B cell (primary cell): Measurements from ENCODE around the gene ZNF641. TPM values are rescaled to one million over a fixed set of nuclear protein-coding genes. Genes with fewer than 3 reads are reported as not detected.

ENCODE experiments used
- ATAC-seq: fragments of 200-7000 bp; cut with Tn5 transposase; one replicate; pipeline ENCODE4 v1.10.0; 2021; ENCODE audit warnings: low read depth, mild to moderate bottlenecking, moderate number of reproducible peaks, moderate library complexity
- CTCF ChIA-PET: fragments of 350-600 bp; sonication (Branson Sonifier 250); formaldehyde crosslinking; loops from one replicate; lab custom pipeline; 2021; ENCODE audit warnings: antibody characterized with exemption, inconsistent platforms; lab: Charles Lee
- POLR2A ChIA-PET: fragments of 350-600 bp; sonication (Branson Sonifier 250); formaldehyde crosslinking; loops from one replicate; lab custom pipeline; 2021; ENCODE audit warnings: antibody characterized with exemption; lab: Charles Lee
- DNase-seq: peaks from one replicate; pipeline ENCODE4 v3.0.0; 2013
- H2AFZ ChIP-seq: 2 replicates; pipeline ENCODE4 v1.6.1; 2012; ENCODE audit warnings: mild to moderate bottlenecking, low read depth, low read length; ENCODE audit not compliant: insufficient read depth, poor library complexity, severe bottlenecking
- H3K27ac ChIP-seq, 2 donors: 1 replicate in 1 of 2; 2 replicates in 1 of 2; pipeline ENCODE4 v1.5.1; 2012 to 2013; ENCODE audit warnings: low read length in 2 of 2, mild to moderate bottlenecking in 2 of 2, moderate library complexity in 1 of 2
- H3K27me3 ChIP-seq, 4 experiments: fragments of 200-600 bp in 1 of 4; sonication (generic) in 1 of 4; replicated peaks in 1 of 4; 1 replicate in 2 of 4; 2 replicates in 2 of 4; pipeline versions ENCODE4 v1.6.1 to v1.7.0; 2013 to 2016; ENCODE audit warnings: low read length in 3 of 4, mild to moderate bottlenecking in 2 of 4, mixed read lengths in 1 of 4, moderate library complexity in 1 of 4; ENCODE audit not compliant: insufficient read depth in 4 of 4, control insufficient read depth in 3 of 4; ENCODE audit errors: control extremely low read depth in 1 of 4
- H3K36me3 ChIP-seq, 2 experiments: replicated peaks in 1 of 2; 1 replicate in 1 of 2; 2 replicates in 1 of 2; pipeline versions ENCODE4 v1.6.1 to v1.7.1; 2013; ENCODE audit warnings: low read length in 1 of 2; ENCODE audit not compliant: insufficient read depth in 2 of 2, control insufficient read depth in 1 of 2; ENCODE audit errors: control extremely low read depth in 1 of 2, extremely low read depth in 1 of 2
- H3K4me1 ChIP-seq, 2 donors: fragments of 200-600 bp in 1 of 2; sonication (generic) in 1 of 2; 1 replicate in 1 of 2; 2 replicates in 1 of 2; pipeline versions ENCODE4 v1.5.1 to v1.6.1; 2013 to 2017; ENCODE audit warnings: low read length in 2 of 2; ENCODE audit not compliant: control insufficient read depth in 2 of 2, insufficient read depth in 2 of 2
- H3K4me2 ChIP-seq: replicated peaks from 2 replicates; pipeline ENCODE3; 2012; ENCODE audit warnings: mild to moderate bottlenecking, low read depth, low read length; ENCODE audit not compliant: poor library complexity, severe bottlenecking
- H3K4me3 ChIP-seq, 5 experiments: fragments of 200-600 bp in 1 of 5; sonication (generic) in 1 of 5; 1 replicate in 3 of 5; 2 replicates in 2 of 5; pipeline versions ENCODE4 v1.5.1 to v1.7.0; 2011 to 2016; ENCODE audit warnings: low read length in 4 of 5, mild to moderate bottlenecking in 4 of 5, low read depth in 2 of 5, control low read depth in 1 of 5, moderate library complexity in 1 of 5; ENCODE audit not compliant: insufficient read depth in 1 of 5; ENCODE audit errors: control extremely low read depth in 1 of 5, extremely low read depth in 1 of 5
- H3K79me2 ChIP-seq: fragments of 200-600 bp; sonication (generic); one replicate; pipeline ENCODE4 v1.6.0; 2016; ENCODE audit warnings: low read length; ENCODE audit not compliant: control insufficient read depth, insufficient read depth
- H3K9ac ChIP-seq: fragments of 200-600 bp; sonication (generic); 2 replicates; pipeline ENCODE4 v1.6.1; 2017; ENCODE audit warnings: mild to moderate bottlenecking, low read length, moderate library complexity
- H3K9me3 ChIP-seq, 3 donors: one replicate each; pipeline versions ENCODE4 v1.6.1 to v1.7.1; 2013; ENCODE audit warnings: low read length in 2 of 3; ENCODE audit not compliant: control insufficient read depth in 2 of 3, insufficient read depth in 1 of 3; ENCODE audit errors: control extremely low read depth in 1 of 3
- H4K20me1 ChIP-seq: 2 replicates; pipeline ENCODE4 v1.6.0; 2012; ENCODE audit warnings: mild to moderate bottlenecking, low read length; ENCODE audit not compliant: insufficient read depth, control insufficient read depth, poor library complexity, severe bottlenecking
- H3K27ac Mint-ChIP-seq: one replicate; pipeline ENCODE4 v1.8.0; 2021; ENCODE audit warnings: mixed read lengths
- H3K27me3 Mint-ChIP-seq: one replicate; pipeline ENCODE4 v1.8.0; 2021; ENCODE audit warnings: mixed read lengths
- H3K4me1 Mint-ChIP-seq: one replicate; pipeline ENCODE4 v1.8.0; 2021; ENCODE audit warnings: mixed read lengths
- H3K4me3 Mint-ChIP-seq: one replicate; pipeline ENCODE4 v1.8.0; 2021; ENCODE audit warnings: mixed read lengths
- H3K9me3 Mint-ChIP-seq: one replicate; pipeline ENCODE4 v1.8.0; 2022; ENCODE audit warnings: mixed read lengths; ENCODE audit not compliant: insufficient read depth
- CTCF ChIP-seq: fragments of 200-600 bp; IDR thresholded peaks from one replicate; pipeline ENCODE4 v1.8.0; 2022; ENCODE audit warnings: antibody characterized with exemption, mild to moderate bottlenecking
- EZH2 ChIP-seq: IDR thresholded peaks from 2 replicates; pipeline ENCODE4 v1.6.1; 2012; ENCODE audit warnings: borderline replicate concordance, low read depth, mild to moderate bottlenecking, moderate library complexity, low read length; ENCODE audit not compliant: insufficient read depth, poor library complexity, severe bottlenecking
- WGBS: methylation state at CpG from one replicate; pipeline ENCODE4 v1.1.5; 2013; ENCODE audit warnings: missing lambda C conversion rate; ENCODE audit not compliant: insufficient coverage; 5-methylcytosine and 5-hydroxymethylcytosine counted together
- intact Hi-C: fragments of 100-400 bp; cut with micrococcal nuclease; formaldehyde crosslinking; loops from one replicate; pipeline ENCODE4 v1.10.0; 2022
- polyA plus RNA-seq: library from polyadenylated mRNA; depleted of rRNA; stranded (reverse); fragments of >200 nt; gene quantifications from 2 replicates; pipeline ENCODE4 v1.2.3, GENCODE V29; 2012
- total RNA-seq, 2 donors: library from RNA; stranded (reverse); fragments of 120-200 nt in 1 of 2; gene quantifications; 1 replicate in 1 of 2; 2 replicates in 1 of 2; pipeline versions ENCODE4 v1.2.3 to v1.2.4, GENCODE V29; 2013 to 2022

The ZNF641 gene
- total and polyA plus RNA-seq, 2 donors (not counting 1 experiment from before 2014, with no cell fraction given), result 10.3 to 34.2 TPM

DNA sequence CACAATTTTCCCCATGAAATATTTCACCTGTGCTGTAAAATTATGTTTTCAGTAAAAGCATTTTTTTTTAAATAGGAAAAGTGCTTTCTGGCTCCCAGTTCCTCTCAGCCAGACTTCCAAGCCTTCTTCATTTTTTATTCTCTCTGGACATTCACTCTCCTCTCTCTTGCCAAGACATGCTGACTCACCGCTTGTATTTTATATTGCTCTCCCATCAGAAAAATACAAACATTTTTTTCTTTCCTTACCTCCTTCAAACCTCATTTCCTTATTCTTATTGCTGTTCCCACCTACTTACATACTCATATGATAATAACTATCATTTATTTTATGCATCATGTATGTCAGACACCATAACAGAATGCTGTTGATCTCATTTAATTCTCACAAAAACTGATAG is 37.7 kb upstream of the ZNF641 start:
- no peak for ATAC-seq
- H2AFZ ChIP-seq, result no peak overlapping the region
- H3K27me3 Mint-ChIP-seq, result peaks cover 54% of the 10 kb centered on the region

GRCh38 chr12:48380596-48380995 is 29.9 kb upstream of the ZNF641 start:
- no peak for DNase-seq
- CTCF ChIA-PET, result no interaction called here
- Histone ChIP-seq H3K9me3 (peaks cover 0 to 4% (median 0%) of the 10 kb centered on the region in 3 donors), H3K4me2 (no peak overlapping the region), H4K20me1 (no peaks in the 10 kb centered on the region), H3K79me2 (no peaks in the 10 kb centered on the region), H2AFZ (no peak overlapping the region), H3K4me3 (no peak overlapping the region), H3K27ac (no peak overlapping the region), H3K36me3 (no peaks in the 10 kb centered on the region), H3K9ac (no peak overlapping the region), H3K4me1 (no peaks in the 10 kb centered on the region), H3K27me3 (peaks cover 0 to 4% (median 0%) of the 10 kb centered on the region in 4 experiments)
- no peaks in the 10 kb centered on the region for H3K4me1 Mint-ChIP-seq
- H3K9me3 Mint-ChIP-seq, result no peaks in the 10 kb centered on the region
- ATAC-seq, result no peak
- intact Hi-C loops, result no loop called here
- no peak for TF ChIP-seq EZH2
- TF ChIP-seq CTCF, result no peak
- POLR2A ChIA-PET, result no interaction called here
- no peak overlapping the region for H3K4me3 Mint-ChIP-seq
- no peak overlapping the region for H3K27ac Mint-ChIP-seq
- no CpG with 5 or more reads among the region's 1 CpG for WGBS
- peaks cover 27% of the 10 kb centered on the region for H3K27me3 Mint-ChIP-seq

More for the DNA sequence above, 37.7 kb upstream of the ZNF641 start:
- H3K4me2 ChIP-seq, result no peak overlapping the region
- peaks cover 0 to 14% (median 4%) of the 10 kb centered on the region in 4 experiments for H3K27me3 ChIP-seq
- CTCF ChIA-PET, result no interaction called here
- H3K4me3 ChIP-seq, result no peak overlapping the region
- Mint-ChIP-seq H3K4me3 (no peak overlapping the region), H3K27ac (no peak overlapping the region), H3K9me3 (no peaks in the 10 kb centered on the region), H3K4me1 (no peaks in the 10 kb centered on the region)
- DNase-seq, result no peak
- no peaks in the 10 kb centered on the region for H3K79me2 ChIP-seq
- no peaks in the 10 kb centered on the region for H4K20me1 ChIP-seq
- no peak for TF ChIP-seq CTCF
- TF ChIP-seq EZH2, result no peak
- H3K9me3 ChIP-seq, result no peaks in the 10 kb centered on the region
- no peak overlapping the region for H3K9ac ChIP-seq
- POLR2A ChIA-PET, result no interaction called here
- intact Hi-C loops, result no loop called here
- no peaks in the 10 kb centered on the region for H3K4me1 ChIP-seq
- no peak overlapping the region for H3K27ac ChIP-seq
- H3K36me3 ChIP-seq, result no peaks in the 10 kb centered on the region
- WGBS, result no CpG with 5 or more reads among the region's 1 CpG
